Activated CD4-positive, alpha-beta T cell treated with anti-CD3 and anti-CD28 coated beads, Interleukin-2, amount 10 ng/mL, durations not matched to agents 24 days and 14 days (primary cell): Measurements from ENCODE around the gene IL2RA. TPM values are rescaled to one million over a fixed set of nuclear protein-coding genes. Genes with fewer than 3 reads are reported as not detected.
"Not testable (repeated sequence)": the region's sequence is repeated elsewhere in the genome, so short reads cannot be mapped to it uniquely, and the experiment has no call there.

Source experiments
- DNase-seq: peaks from one replicate; pipeline ENCODE4 v3.0.0; 2022
- H3K27ac Mint-ChIP-seq: one replicate; pipeline ENCODE4 v1.8.0; 2022; ENCODE audit warnings: mild to moderate bottlenecking, mixed read lengths
- H3K27me3 Mint-ChIP-seq: one replicate; pipeline ENCODE4 v1.8.0; 2022; ENCODE audit warnings: mixed read lengths
- H3K36me3 Mint-ChIP-seq: one replicate; pipeline ENCODE4 v1.8.0; 2022; ENCODE audit warnings: low read depth, mild to moderate bottlenecking, mixed read lengths
- H3K4me1 Mint-ChIP-seq: one replicate; pipeline ENCODE4 v1.8.0; 2021; ENCODE audit warnings: mixed read lengths
- H3K4me3 Mint-ChIP-seq: one replicate; pipeline ENCODE4 v1.8.0; 2022; ENCODE audit warnings: mild to moderate bottlenecking, moderate library complexity, mixed read lengths
- H3K9me3 Mint-ChIP-seq: one replicate; pipeline ENCODE4 v1.8.0; 2021; ENCODE audit warnings: mixed read lengths
- intact Hi-C: fragments of 100-400 bp; cut with micrococcal nuclease; formaldehyde crosslinking; loops from one replicate; pipeline ENCODE4 v1.15.1; 2023
- total RNA-seq: library from RNA; stranded (reverse); gene quantifications from 2 replicates; pipeline ENCODE4 v1.2.3, GENCODE V29; 2022

Gene IL2RA
- total RNA-seq, 1 donor from 2014 or later, result 989 TPM

DNA sequence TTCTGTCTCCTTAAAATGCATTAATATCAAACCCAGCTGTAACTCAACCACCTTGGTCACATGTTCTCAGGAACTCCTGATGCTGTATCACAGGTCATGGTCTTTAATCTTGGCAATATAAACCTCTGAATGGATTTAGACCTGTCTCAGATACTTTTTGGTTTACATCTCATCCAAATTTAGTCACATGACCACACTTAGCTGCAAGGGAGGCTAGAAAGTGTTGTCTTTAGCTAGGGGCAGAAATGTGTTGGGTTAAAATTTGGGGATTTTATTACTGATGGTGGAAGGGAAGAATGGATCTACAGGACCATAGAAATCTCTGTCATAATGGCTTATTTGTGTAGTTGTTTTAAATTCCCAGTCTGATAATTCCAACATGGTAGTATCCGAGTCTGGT is 55.2 kb downstream of the IL2RA start:
- no peak overlapping the region for H3K4me3 Mint-ChIP-seq
- intact Hi-C loops, result no loop called here

DNA sequence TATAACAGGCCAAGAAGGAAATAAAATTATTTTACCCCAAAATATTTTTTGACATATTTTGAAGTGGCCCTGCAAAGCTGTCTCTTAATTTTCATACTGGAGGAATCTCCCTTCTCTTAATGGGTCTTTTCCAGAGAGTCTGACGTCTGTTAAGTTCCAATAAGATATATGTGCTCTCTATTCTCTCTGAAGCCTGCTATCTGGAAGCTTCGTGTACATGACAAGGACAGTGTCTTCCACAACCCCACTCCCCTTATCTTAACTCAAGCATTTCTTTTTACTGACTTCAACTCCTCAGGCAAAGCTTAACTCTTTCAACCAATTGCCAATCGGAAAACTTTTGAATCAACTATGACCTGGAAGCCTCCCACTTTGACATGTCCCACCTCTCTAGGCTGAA is 55.6 kb downstream of the IL2RA start:
- intact Hi-C loops, result no loop called here
- Mint-ChIP-seq H3K27ac (no peak overlapping the region), H3K27me3 (no peaks in the 10 kb centered on the region), H3K4me3 (no peak overlapping the region), H3K9me3 (peaks cover 3% of the 10 kb centered on the region), H3K4me1 (peaks cover 27% of the 10 kb centered on the region), H3K36me3 (peaks cover 24% of the 10 kb centered on the region)
- no peak for DNase-seq

More for the DNA sequence above, 55.2 kb downstream of the IL2RA start:
- Mint-ChIP-seq H3K27me3 (no peaks in the 10 kb centered on the region), H3K9me3 (peaks cover 3% of the 10 kb centered on the region), H3K27ac (no peak overlapping the region), H3K4me1 (peaks cover 27% of the 10 kb centered on the region), H3K36me3 (peaks cover 29% of the 10 kb centered on the region)
- DNase-seq, result no peak

DNA sequence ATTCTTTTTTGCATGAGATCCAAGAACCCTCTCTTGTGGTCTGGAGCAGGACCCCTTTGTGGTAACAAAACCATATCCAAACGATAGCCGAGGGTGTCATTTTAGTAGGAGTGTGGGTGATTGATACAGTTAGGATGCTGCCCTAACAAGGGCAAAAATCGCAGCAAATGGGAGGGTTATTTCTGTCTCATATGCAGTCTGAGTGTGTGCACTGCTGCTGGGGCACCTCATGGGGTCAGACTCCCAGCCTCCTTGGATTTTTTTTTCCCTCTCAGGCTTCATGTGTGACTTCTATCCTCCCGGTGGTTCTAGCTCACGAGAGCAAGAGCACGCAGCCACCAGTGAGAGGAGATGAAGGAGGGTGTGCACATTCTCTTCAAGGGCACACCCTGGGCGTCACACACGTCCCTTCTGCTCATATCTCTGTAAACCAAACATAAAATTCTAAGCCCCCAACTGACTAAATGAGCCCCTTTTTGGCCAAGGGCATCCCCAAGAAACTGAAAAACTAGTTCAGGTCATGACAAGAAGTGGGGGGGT is 56.2 kb downstream of the IL2RA start:
- H3K9me3 Mint-ChIP-seq, result peaks cover 3% of the 10 kb centered on the region
- H3K4me1 Mint-ChIP-seq, result peaks cover 30% of the 10 kb centered on the region
- no peak overlapping the region for H3K27ac Mint-ChIP-seq
- intact Hi-C loops, result no loop called here
- H3K4me3 Mint-ChIP-seq, result no peak overlapping the region
- DNase-seq, result no peak
- H3K27me3 Mint-ChIP-seq, result no peaks in the 10 kb centered on the region
- H3K36me3 Mint-ChIP-seq, result peaks cover 18% of the 10 kb centered on the region

GRCh38 chr10:6005161-6005804 is 56.9 kb downstream of the IL2RA start:
- H3K27ac Mint-ChIP-seq, DNase-seq, H3K4me3 Mint-ChIP-seq, H3K27me3 Mint-ChIP-seq, intact Hi-C loops, H3K9me3 Mint-ChIP-seq: not testable (repeated sequence)
- peaks cover 17% of the 10 kb centered on the region for H3K36me3 Mint-ChIP-seq
- peaks cover 33% of the 10 kb centered on the region for H3K4me1 Mint-ChIP-seq

DNA sequence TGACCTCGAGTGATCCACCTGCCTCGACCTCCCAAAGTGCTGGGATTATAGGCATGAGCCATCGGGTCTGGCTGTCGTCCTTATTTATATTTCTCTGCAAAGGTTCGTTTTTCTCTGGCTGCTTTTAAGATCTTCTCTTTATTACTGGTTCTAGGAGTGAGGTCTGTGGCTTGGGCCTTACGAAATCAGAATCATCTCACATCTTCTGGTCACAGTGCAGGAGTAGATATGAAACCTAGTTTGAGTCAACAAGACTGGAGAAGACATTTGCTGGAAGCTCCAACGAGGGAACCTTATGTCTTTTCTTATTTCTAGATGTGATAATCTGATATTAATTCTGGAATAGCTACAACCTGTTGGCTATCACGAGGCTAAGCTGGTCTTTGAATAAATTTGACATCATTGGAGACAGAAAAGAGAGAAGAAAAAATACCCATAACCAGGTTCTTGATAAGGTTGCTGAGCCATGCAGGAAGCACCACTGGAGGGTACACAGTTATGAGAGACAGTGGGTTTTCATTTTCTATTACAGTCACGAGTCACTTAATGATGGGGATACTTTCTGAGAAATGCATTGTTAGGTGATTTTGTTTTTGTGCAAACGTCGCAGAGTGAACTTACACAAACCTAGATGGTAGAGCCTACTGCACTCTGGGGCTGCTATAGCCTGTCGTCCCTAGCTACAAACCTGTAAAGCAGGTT is 59.2 kb downstream of the IL2RA start:
- H3K27ac Mint-ChIP-seq, result peak overlapping the region; percentile 80
- no peak overlapping the region for H3K4me3 Mint-ChIP-seq
- H3K4me1 Mint-ChIP-seq, result peaks cover 23% of the 10 kb centered on the region
- intact Hi-C loops, result no loop called here
- H3K36me3 Mint-ChIP-seq, result peaks cover 9% of the 10 kb centered on the region
- no peaks in the 10 kb centered on the region for H3K9me3 Mint-ChIP-seq
- DNase-seq, result no peak
- H3K27me3 Mint-ChIP-seq, result peaks cover 11% of the 10 kb centered on the region

DNA sequence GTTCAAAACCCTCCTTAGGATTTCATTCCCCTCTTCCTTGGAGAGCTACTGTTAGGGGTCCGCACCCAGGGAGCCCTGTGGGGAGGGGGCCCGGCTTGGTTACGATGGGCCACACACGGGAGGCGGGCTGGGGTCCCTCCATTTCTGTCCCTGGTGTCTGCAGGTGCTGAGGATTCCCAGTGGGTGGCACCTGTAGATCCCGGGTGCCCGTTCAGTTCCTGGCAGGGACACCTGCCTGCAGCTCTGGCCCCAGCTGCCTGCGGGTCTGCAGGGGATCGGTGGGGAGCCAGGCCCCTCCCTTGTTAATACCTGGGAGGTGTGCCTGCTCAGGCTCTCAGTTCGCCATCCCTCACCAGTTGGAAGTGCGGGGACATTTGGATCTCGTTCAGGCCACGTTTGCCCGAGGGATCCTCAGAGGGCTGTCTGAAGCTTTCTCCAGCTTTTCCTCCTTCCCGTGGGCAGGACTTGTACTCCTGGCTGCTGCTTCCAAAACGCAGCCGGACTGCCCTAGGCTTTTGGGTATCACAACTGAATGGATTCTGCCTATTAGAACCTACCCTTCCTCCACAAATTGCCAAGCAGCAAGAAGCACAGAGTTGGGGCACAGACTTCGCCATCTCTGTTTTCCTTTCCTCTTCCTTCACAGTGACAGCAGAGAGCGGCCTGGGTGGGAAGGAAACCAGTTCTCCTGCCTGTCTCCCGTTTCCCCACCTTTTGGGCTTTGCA is 62.6 kb downstream of the IL2RA start:
- intact Hi-C loops, result no loop called here
- Mint-ChIP-seq H3K4me1 (peaks cover 23% of the 10 kb centered on the region), H3K27me3 (peaks cover 24% of the 10 kb centered on the region), H3K9me3 (no peaks in the 10 kb centered on the region), H3K27ac (no peak overlapping the region), H3K4me3 (no peak overlapping the region), H3K36me3 (no peaks in the 10 kb centered on the region)
- no peak for DNase-seq

GRCh38 chr10:5996696-5997095 is 65.5 kb downstream of the IL2RA start:
- H3K4me3 Mint-ChIP-seq, result no peak overlapping the region
- peaks cover 7% of the 10 kb centered on the region for H3K36me3 Mint-ChIP-seq
- H3K9me3 Mint-ChIP-seq, result peaks cover 9% of the 10 kb centered on the region
- DNase-seq, result no peak
- peaks cover 8% of the 10 kb centered on the region for H3K4me1 Mint-ChIP-seq
- H3K27ac Mint-ChIP-seq, result no peak overlapping the region
- intact Hi-C loops, result no loop called here
- H3K27me3 Mint-ChIP-seq, result peaks cover 34% of the 10 kb centered on the region

DNA sequence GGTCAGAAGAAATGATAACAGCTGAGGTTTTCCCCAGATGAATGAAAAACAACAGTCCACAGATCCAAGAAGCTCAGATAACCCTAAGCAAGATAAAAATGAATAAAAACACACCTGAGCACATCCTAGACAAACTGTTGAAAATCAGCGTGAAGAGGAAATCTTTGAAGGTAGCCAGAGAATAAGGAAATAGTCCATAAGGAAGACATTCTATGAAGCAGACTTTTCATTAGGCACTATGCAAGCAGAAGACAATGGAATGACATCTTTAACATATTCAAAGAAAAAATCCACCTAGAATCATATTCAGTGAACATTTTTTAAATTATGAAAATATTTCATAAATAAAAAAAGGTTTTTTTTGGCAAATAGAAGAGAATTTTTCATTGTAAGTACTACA is 69.8 kb downstream of the IL2RA start:
- H3K4me3 Mint-ChIP-seq, result no peak overlapping the region
- H3K36me3 Mint-ChIP-seq, result peaks cover 11% of the 10 kb centered on the region
- peaks cover 10% of the 10 kb centered on the region for H3K4me1 Mint-ChIP-seq
- H3K9me3 Mint-ChIP-seq, result peaks cover 16% of the 10 kb centered on the region
- no peak for DNase-seq
- H3K27ac Mint-ChIP-seq, result no peak overlapping the region
- peaks cover 17% of the 10 kb centered on the region for H3K27me3 Mint-ChIP-seq
- intact Hi-C loops, result no loop called here

- H3K4me3 Mint-ChIP-seq, result no peak overlapping the region
- H3K9me3 Mint-ChIP-seq, result peaks cover 16% of the 10 kb centered on the region
- peaks cover 11% of the 10 kb centered on the region for H3K4me1 Mint-ChIP-seq
- peaks cover 16% of the 10 kb centered on the region for H3K27me3 Mint-ChIP-seq
- intact Hi-C loops, result no loop called here
- peaks cover 11% of the 10 kb centered on the region for H3K36me3 Mint-ChIP-seq
- no peak overlapping the region for H3K27ac Mint-ChIP-seq
- no peak for DNase-seq
These were observed 70.5 kb downstream of the IL2RA start for GRCh38 chr10:5991708-5992107.

DNA sequence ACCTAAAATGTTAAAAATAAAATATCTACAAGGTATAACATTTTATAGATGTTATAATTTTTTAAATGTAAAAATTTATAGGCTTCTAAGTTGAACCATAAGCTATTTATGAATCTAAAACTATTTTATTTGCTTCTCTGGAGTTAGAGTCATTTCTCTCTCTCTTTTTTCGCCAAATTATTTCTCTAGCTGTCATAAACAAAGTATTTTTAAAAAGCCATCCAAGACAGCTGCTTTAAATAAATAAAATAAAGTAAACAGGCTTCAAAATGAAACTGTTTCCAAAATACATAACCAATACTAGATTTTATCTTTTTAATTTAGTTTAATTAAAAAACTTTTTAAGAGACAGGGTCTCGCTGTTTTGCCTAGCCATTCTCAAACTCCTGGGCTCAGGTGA is 72.4 kb downstream of the IL2RA start:
- peaks cover 10% of the 10 kb centered on the region for H3K27me3 Mint-ChIP-seq
- DNase-seq, result no peak
- peaks cover 13% of the 10 kb centered on the region for H3K4me1 Mint-ChIP-seq
- intact Hi-C loops, result no loop called here
- H3K9me3 Mint-ChIP-seq, result peaks cover 16% of the 10 kb centered on the region
- no peak overlapping the region for H3K4me3 Mint-ChIP-seq
- H3K27ac Mint-ChIP-seq, result no peak overlapping the region
- peaks cover 11% of the 10 kb centered on the region for H3K36me3 Mint-ChIP-seq

GRCh38 chr10:5988336-5988920 is 73.7 kb downstream of the IL2RA start:
- Mint-ChIP-seq H3K4me1 (peaks cover 13% of the 10 kb centered on the region), H3K9me3 (peaks cover 16% of the 10 kb centered on the region), H3K27me3 (peaks cover 12% of the 10 kb centered on the region), H3K4me3 (no peak overlapping the region), H3K27ac (no peak overlapping the region), H3K36me3 (peaks cover 11% of the 10 kb centered on the region)
- intact Hi-C loops, result no loop called here
- DNase-seq, result no peak

DNA sequence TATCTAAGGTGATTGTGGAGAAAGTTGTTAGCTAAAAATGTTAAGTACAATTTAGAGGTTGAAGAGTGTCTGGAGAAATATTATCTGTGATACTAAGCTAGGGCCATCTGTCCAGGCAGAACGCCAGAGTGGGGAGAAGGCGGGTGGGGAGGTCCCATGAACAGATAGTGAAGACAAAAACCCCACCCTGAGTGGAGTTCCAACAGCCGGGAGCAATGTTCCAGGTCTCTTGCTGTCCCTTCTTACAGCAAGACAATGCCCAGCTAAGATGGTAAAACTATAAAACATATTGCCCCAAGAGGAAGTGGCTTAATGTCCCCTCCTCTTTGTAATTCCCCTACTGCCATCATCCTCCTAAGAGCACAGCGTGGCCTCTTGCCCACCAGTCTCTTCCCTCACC is 74.4 kb downstream of the IL2RA start:
- H3K27ac Mint-ChIP-seq, result no peak overlapping the region
- no peak overlapping the region for H3K4me3 Mint-ChIP-seq
- intact Hi-C loops, result no loop called here
- H3K9me3 Mint-ChIP-seq, result peaks cover 13% of the 10 kb centered on the region
- H3K4me1 Mint-ChIP-seq, result peaks cover 13% of the 10 kb centered on the region
- DNase-seq, result no peak
- H3K36me3 Mint-ChIP-seq, result peaks cover 9% of the 10 kb centered on the region
- peaks cover 13% of the 10 kb centered on the region for H3K27me3 Mint-ChIP-seq

DNA sequence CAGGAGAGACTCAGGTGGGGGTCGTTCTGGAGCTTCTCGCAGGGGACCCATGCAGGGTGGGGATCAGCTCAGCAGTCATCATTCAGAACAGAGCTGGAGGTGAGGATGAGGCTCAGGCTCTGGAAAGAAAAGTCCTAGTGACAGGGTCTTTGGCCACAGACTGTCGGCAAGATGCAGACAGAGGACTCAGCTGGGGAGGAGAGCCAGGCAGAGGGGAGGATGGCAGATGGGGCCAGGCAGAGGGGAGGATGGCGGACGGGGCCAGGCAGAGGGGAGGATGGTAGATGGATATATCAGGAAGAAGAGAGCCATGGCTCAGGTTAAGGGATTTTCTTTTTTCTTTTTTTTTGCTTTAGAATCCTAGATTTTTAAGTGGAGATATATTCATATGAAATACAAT is 77.1 kb downstream of the IL2RA start:
- no peak for DNase-seq
- no peaks in the 10 kb centered on the region for H3K36me3 Mint-ChIP-seq
- intact Hi-C loops, result no loop called here
- peaks cover 13% of the 10 kb centered on the region for H3K4me1 Mint-ChIP-seq
- no peak overlapping the region for H3K27ac Mint-ChIP-seq
- H3K9me3 Mint-ChIP-seq, result no peaks in the 10 kb centered on the region
- peaks cover 11% of the 10 kb centered on the region for H3K27me3 Mint-ChIP-seq
- no peak overlapping the region for H3K4me3 Mint-ChIP-seq

GRCh38 chr10:5983774-5984173 is 78.4 kb downstream of the IL2RA start:
- Mint-ChIP-seq H3K4me1 (peaks cover 13% of the 10 kb centered on the region), H3K36me3 (no peaks in the 10 kb centered on the region), H3K9me3 (no peaks in the 10 kb centered on the region), H3K27ac (no peak overlapping the region), H3K27me3 (peaks cover 12% of the 10 kb centered on the region), H3K4me3 (no peak overlapping the region)
- no peak for DNase-seq
- intact Hi-C loops, result no loop called here
